Lung (tissue), 12 donors: ENCODE results near the gene GFOD2. TPM values are rescaled to one million over a fixed set of nuclear protein-coding genes. Genes with fewer than 3 reads are reported as not detected.

Experiments used
- ATAC-seq: fragments of 200-7000 bp; cut with Tn5 transposase; one replicate; pipeline ENCODE4 v1.9.1; 2020; ENCODE audit warnings: moderate number of reproducible peaks; ENCODE audit not compliant: insufficient read depth, low FRiP score
- DNase-seq, 3 donors: peaks; one replicate each; pipeline ENCODE4 v3.0.0-alpha.2; 2013 to 2017
- H3K27ac ChIP-seq, 2 donors: one replicate each; pipeline ENCODE4 v1.5.1; 2013; ENCODE audit warnings: mild to moderate bottlenecking in 2 of 2, moderate library complexity in 2 of 2, control low read depth in 1 of 2, inconsistent platforms in 1 of 2, low read depth in 1 of 2, low read length in 1 of 2
- H3K27me3 ChIP-seq, 3 donors: one replicate each; pipeline ENCODE4 v1.5.1; 2013; ENCODE audit warnings: low read length in 2 of 3; ENCODE audit not compliant: control insufficient read depth in 3 of 3, insufficient read depth in 3 of 3
- H3K36me3 ChIP-seq, 4 donors: one replicate each; pipeline ENCODE4 v1.5.1; 2013; ENCODE audit warnings: low read length in 4 of 4, mild to moderate bottlenecking in 1 of 4, moderate library complexity in 1 of 4; ENCODE audit not compliant: control insufficient read depth in 4 of 4, insufficient read depth in 4 of 4
- H3K4me1 ChIP-seq, 5 donors: one replicate each; pipeline ENCODE4 v1.5.1; 2013; ENCODE audit warnings: low read length in 5 of 5, mild to moderate bottlenecking in 2 of 5, moderate library complexity in 1 of 5; ENCODE audit not compliant: control insufficient read depth in 5 of 5, insufficient read depth in 5 of 5
- H3K4me3 ChIP-seq: one replicate; pipeline ENCODE4 v1.5.1; 2013; ENCODE audit warnings: mild to moderate bottlenecking, control low read depth, moderate library complexity
- H3K9ac ChIP-seq, 2 donors: one replicate each; pipeline ENCODE4 v1.5.1; 2013; ENCODE audit warnings: low read length in 2 of 2, control low read depth in 1 of 2; ENCODE audit not compliant: insufficient read depth in 1 of 2
- H3K9me3 ChIP-seq, 4 donors: one replicate each; pipeline ENCODE4 v1.5.1; 2013; ENCODE audit warnings: low read length in 3 of 4, mild to moderate bottlenecking in 1 of 4, moderate library complexity in 1 of 4; ENCODE audit not compliant: control insufficient read depth in 4 of 4, insufficient read depth in 3 of 4
- CTCF ChIP-seq: IDR thresholded peaks from 2 replicates; pipeline ENCODE4 v1.5.1; 2012; ENCODE audit warnings: mild to moderate bottlenecking; ENCODE audit errors: control extremely low read depth, extremely low read depth
- WGBS, 2 donors: extraction: QIAGEN DNeasy Blood & Tissue Kit; methylation state at CpG; one replicate each; pipeline ENCODE4 v1.1.7; 2013; 5-methylcytosine and 5-hydroxymethylcytosine counted together
- polyA plus RNA-seq, 2 donors: library from polyadenylated mRNA; stranded (reverse); fragments of 200-250 nt; gene quantifications; one replicate each; pipeline ENCODE4 v1.2.1, GENCODE V29; 2013
- total RNA-seq, 2 donors: library from RNA; depleted of rRNA in 1 of 2; stranded (reverse); fragments of >200 nt in 1 of 2; gene quantifications; one replicate each; pipeline ENCODE4 v1.2.1, GENCODE V29; 2014 to 2021
- donor health status: control.
- donor health status: control.
- donor health status: Bipolar disorder and iron deficiency.
- donor health status: healthy.
- donor health status: DM: yes; HTN: yes; CAD: no.

GFOD2 gene
- total and polyA plus RNA-seq, 4 donors = 10.1 to 26.3 (median 16.1) TPM

GRCh38 chr16:67657017-67657608 lies 62.0 kb downstream of the GFOD2 start:
- DNase-seq (no peak), ATAC-seq (no peak)
- Histone ChIP-seq H3K36me3 (peaks cover 0 to 12% (median 4%) of the 10 kb centered on the region in 4 donors), H3K27ac (no peak overlapping the region), H3K9me3 (no peaks in the 10 kb centered on the region), H3K4me1 (peaks cover 2 to 20% (median 12%) of the 10 kb centered on the region in 5 donors), H3K9ac (no peak overlapping the region), H3K4me3 (no peak overlapping the region), H3K27me3 (peaks cover 0 to 13% (median 11%) of the 10 kb centered on the region in 3 donors)
- 92 to 97% methylated on average over 14 to 16 of the region's 16 CpGs for WGBS, 2 donors
- no peak for TF ChIP-seq CTCF

GRCh38 chr16:67656344-67657016 lies 62.6 kb downstream of the GFOD2 start:
- Histone ChIP-seq H3K36me3 (peaks cover 0 to 12% (median 4%) of the 10 kb centered on the region in 4 donors), H3K9me3 (no peaks in the 10 kb centered on the region), H3K4me3 (no peak overlapping the region), H3K27ac (no peak overlapping the region), H3K9ac (no peak overlapping the region), H3K27me3 (peaks cover 0 to 19% (median 17%) of the 10 kb centered on the region in 3 donors), H3K4me1 (peaks cover 2 to 20% (median 11%) of the 10 kb centered on the region in 5 donors)
- DNase-seq = no peak
- TF ChIP-seq CTCF = no peak
- WGBS, 2 donors = 86 to 91% methylated on average over 9 of the region's 9 CpGs
- no peak for ATAC-seq

GRCh38 chr16:67655363-67655762 lies 63.8 kb downstream of the GFOD2 start:
- H3K36me3 ChIP-seq = peaks cover 0 to 12% (median 4%) of the 10 kb centered on the region in 4 donors
- ATAC-seq = no peak
- H3K27ac ChIP-seq = no peak overlapping the region
- 78 to 86% methylated on average over 4 of the region's 4 CpGs for WGBS, 2 donors
- no peak for DNase-seq
- no peak overlapping the region for H3K9ac ChIP-seq
- no peak for TF ChIP-seq CTCF
- H3K4me3 ChIP-seq = no peak overlapping the region
- no peaks in the 10 kb centered on the region for H3K9me3 ChIP-seq
- peaks cover 2 to 15% (median 8%) of the 10 kb centered on the region in 5 donors for H3K4me1 ChIP-seq
- peaks cover 0 to 30% (median 29%) of the 10 kb centered on the region in 3 donors for H3K27me3 ChIP-seq
